BE2C (cell line): ENCODE data around the gene HMG20B.
"Not testable (repeated sequence)": the region's sequence is repeated elsewhere in the genome, so short reads cannot be mapped to it uniquely, and the experiment has no call there.

Experiments used
- DNase-seq: peaks from one replicate; pipeline ENCODE4 v3.0.0-alpha.2; 2020
- H3K27me3 ChIP-seq: fragments of 250-450 bp; sonication (Bioruptor Pico); 2 replicates; pipeline ENCODE4 v1.5.1; 2020; ENCODE audit warnings: mild to moderate bottlenecking
- H3K36me3 ChIP-seq: fragments of 250-450 bp; sonication (Bioruptor Pico); 2 replicates; pipeline ENCODE4 v1.5.1; 2020; ENCODE audit warnings: mild to moderate bottlenecking
- H3K4me1 ChIP-seq: fragments of 250-450 bp; sonication (Bioruptor Pico); 2 replicates; pipeline ENCODE4 v1.5.1; 2020
- H3K4me3 ChIP-seq: 2 replicates; pipeline ENCODE4 v1.5.1; 2011; ENCODE audit warnings: low read depth, low read length
- H3K9me3 ChIP-seq: fragments of 250-450 bp; sonication (Bioruptor Pico); 2 replicates; pipeline ENCODE4 v1.5.1; 2020
- TF ChIP-seq, protein P1 (sequence below): IDR thresholded peaks from 2 replicates; pipeline ENCODE4 v1.5.1; 2012; ENCODE audit warnings: mild to moderate bottlenecking, low read depth, low read length

Gene HMG20B

GRCh38 chr19:3527238-3527910 lies 45.4 kb upstream of the HMG20B start:
- Histone ChIP-seq H3K27me3 (no peaks in the 10 kb centered on the region), H3K36me3 (peaks cover 42% of the 10 kb centered on the region), H3K4me1 (no peaks in the 10 kb centered on the region), H3K4me3 (no peak overlapping the region), H3K9me3 (no peaks in the 10 kb centered on the region)
- TF ChIP-seq, protein P1, sequence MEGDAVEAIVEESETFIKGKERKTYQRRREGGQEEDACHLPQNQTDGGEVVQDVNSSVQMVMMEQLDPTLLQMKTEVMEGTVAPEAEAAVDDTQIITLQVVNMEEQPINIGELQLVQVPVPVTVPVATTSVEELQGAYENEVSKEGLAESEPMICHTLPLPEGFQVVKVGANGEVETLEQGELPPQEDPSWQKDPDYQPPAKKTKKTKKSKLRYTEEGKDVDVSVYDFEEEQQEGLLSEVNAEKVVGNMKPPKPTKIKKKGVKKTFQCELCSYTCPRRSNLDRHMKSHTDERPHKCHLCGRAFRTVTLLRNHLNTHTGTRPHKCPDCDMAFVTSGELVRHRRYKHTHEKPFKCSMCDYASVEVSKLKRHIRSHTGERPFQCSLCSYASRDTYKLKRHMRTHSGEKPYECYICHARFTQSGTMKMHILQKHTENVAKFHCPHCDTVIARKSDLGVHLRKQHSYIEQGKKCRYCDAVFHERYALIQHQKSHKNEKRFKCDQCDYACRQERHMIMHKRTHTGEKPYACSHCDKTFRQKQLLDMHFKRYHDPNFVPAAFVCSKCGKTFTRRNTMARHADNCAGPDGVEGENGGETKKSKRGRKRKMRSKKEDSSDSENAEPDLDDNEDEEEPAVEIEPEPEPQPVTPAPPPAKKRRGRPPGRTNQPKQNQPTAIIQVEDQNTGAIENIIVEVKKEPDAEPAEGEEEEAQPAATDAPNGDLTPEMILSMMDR = no peak
- no peak for DNase-seq

DNA sequence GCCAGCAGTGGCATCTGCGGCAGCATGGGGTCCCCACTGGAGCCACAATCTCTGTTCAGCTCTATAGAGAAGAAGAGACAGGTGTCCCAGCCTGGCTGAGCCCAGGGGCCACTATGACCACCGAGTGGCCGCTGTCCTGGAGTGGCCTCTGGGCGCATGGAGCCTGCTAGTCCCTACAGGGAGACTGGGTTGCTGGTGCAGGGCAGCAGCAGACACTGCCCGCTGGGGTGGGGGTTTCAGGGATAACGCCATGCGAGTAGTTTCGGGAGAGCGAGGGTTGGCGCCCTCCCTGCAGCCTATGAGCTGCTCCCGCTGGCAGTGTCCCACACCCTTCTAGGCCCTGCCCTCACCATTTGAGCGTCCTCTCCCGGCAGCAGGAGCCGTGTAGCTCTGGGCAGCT lies 44.7 kb upstream of the HMG20B start:
- Histone ChIP-seq H3K4me3 (no peak overlapping the region), H3K36me3 (peaks cover 47% of the 10 kb centered on the region), H3K27me3 (no peaks in the 10 kb centered on the region), H3K9me3 (no peaks in the 10 kb centered on the region), H3K4me1 (no peaks in the 10 kb centered on the region)
- no peak for DNase-seq
- TF ChIP-seq, protein P1 = no peak

DNA sequence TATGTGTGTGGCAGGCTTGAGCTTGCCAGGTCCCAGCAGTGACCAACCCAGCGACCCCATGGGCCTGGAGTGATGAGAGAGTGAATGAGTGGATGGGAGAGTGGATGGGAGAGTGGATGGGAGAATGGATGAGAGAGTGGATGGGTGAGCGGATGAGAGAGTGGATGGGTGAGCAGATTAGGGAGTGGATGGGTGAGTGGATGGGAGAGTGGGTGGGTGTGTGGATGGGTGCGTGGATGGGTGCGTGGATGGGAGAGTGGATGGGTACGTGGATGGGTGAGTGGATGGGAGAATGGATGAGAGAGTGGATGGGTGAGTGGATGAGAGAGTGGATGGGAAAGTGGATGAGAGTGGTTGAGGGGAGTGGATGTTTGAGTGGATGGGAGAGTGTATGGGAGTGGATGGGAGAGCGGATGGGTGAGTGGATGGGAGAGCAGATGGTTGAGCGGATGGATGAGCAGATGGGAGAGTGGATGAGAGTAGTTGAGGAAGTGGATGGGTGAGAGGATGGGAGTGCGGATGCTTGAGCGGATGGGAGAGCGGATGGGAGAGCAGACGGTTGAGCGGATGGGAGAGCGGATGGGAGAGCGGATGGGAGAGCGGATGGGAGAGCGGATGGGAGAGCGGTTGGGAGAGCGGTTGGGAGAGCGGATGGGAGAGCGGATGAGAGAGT lies 44.1 kb upstream of the HMG20B start:
- Histone ChIP-seq H3K27me3 (no peaks in the 10 kb centered on the region), H3K36me3 (peaks cover 46% of the 10 kb centered on the region), H3K4me3 (no peak overlapping the region), H3K9me3 (no peaks in the 10 kb centered on the region), H3K4me1 (no peaks in the 10 kb centered on the region)
- TF ChIP-seq, protein P1 = no peak
- no peak for DNase-seq

- not testable (repeated sequence) for H3K27me3 ChIP-seq, H3K4me1 ChIP-seq, DNase-seq, H3K4me3 ChIP-seq, H3K9me3 ChIP-seq
- peaks cover 48% of the 10 kb centered on the region for H3K36me3 ChIP-seq
These were observed 43.4 kb upstream of the HMG20B start for GRCh38 chr19:3529299-3529698.

DNA sequence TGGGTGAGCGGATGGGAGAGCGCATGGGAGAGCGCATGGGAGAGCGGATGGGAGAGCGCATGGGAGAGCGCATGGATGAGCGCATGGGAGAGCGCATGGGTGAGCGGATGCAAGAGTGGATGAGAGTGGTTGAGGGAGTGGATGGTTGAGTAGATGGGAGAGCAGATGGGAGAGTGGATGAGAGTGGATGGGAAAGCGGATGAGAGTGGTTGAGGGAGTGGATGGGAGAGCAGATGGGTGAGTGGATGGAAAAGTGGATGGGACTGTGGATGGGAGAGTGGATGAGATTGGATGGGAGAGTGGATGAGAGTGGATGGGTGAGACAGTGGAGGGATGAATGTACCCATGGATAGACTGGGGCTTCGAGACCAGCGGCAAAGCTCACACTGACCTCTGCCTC lies 42.4 kb upstream of the HMG20B start:
- Histone ChIP-seq H3K27me3 (no peaks in the 10 kb centered on the region), H3K4me1 (no peaks in the 10 kb centered on the region), H3K9me3 (no peaks in the 10 kb centered on the region), H3K4me3 (no peak overlapping the region), H3K36me3 (peaks cover 53% of the 10 kb centered on the region)
- TF ChIP-seq, protein P1 = no peak
- DNase-seq = no peak

- Histone ChIP-seq H3K4me1 (no peaks in the 10 kb centered on the region), H3K4me3 (no peak overlapping the region), H3K27me3 (no peaks in the 10 kb centered on the region), H3K36me3 (peaks cover 50% of the 10 kb centered on the region), H3K9me3 (no peaks in the 10 kb centered on the region)
- TF ChIP-seq, protein P1 = no peak
- DNase-seq = no peak
These were observed 41.0 kb upstream of the HMG20B start for GRCh38 chr19:3531716-3532115.
